Hepatocyte (in vitro differentiated cells): ENCODE measurements around the gene REST.

ENCODE experiments used
- EZH2 ChIP-seq: fragments of 200-600 bp; sonication (generic); IDR thresholded peaks from 2 replicates; pipeline ENCODE4 v1.6.1; 2016; ENCODE audit warnings: antibody characterized with exemption, mild to moderate bottlenecking, borderline replicate concordance
- EZH2phosphoT487 ChIP-seq: fragments of 200-600 bp; sonication (generic); IDR thresholded peaks from one replicate; pipeline ENCODE4 v1.6.1; 2018; ENCODE audit warnings: antibody characterized with exemption, mild to moderate bottlenecking, low read depth, moderate library complexity; ENCODE audit not compliant: unreplicated experiment, severe bottlenecking
- TF ChIP-seq, protein P1 (sequence below): fragments of 200-600 bp; sonication (generic); IDR thresholded peaks from 2 replicates; pipeline ENCODE4 v1.5.1; 2016; ENCODE audit warnings: antibody characterized with exemption, mild to moderate bottlenecking; ENCODE audit not compliant: poor library complexity

DNA sequence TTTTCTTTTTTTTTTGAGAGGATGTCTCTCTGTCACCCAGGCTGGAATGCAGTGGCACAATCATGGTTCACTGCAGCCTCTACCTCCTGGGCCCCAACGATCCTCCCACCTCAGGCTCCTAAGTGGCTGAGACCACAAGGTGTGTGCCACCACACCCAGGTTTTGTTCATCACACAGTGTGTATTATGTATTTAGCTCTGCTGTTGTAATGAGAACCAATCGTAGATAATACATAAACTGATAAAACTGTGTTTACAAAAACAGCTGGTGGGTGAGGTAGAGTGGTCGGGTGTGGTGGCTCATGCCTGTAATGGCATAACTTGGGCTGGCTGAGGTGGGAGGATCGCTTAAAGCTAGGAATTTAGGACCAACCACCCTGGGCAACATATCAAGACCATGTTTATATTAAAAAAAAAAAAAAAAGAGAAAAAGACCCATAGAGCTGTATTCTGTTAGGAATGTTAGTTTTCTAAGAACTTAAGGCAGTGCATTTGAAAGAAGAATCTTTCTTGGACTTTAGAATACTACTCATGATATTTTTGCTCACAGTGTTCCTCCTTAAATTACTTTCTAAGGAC, 105.9 kb downstream of the REST start:
- TF ChIP-seq, protein P1, sequence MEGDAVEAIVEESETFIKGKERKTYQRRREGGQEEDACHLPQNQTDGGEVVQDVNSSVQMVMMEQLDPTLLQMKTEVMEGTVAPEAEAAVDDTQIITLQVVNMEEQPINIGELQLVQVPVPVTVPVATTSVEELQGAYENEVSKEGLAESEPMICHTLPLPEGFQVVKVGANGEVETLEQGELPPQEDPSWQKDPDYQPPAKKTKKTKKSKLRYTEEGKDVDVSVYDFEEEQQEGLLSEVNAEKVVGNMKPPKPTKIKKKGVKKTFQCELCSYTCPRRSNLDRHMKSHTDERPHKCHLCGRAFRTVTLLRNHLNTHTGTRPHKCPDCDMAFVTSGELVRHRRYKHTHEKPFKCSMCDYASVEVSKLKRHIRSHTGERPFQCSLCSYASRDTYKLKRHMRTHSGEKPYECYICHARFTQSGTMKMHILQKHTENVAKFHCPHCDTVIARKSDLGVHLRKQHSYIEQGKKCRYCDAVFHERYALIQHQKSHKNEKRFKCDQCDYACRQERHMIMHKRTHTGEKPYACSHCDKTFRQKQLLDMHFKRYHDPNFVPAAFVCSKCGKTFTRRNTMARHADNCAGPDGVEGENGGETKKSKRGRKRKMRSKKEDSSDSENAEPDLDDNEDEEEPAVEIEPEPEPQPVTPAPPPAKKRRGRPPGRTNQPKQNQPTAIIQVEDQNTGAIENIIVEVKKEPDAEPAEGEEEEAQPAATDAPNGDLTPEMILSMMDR: no peak
- TF ChIP-seq EZH2: no peak
- TF ChIP-seq EZH2phosphoT487: no peak
